Endodermal cell (in vitro differentiated cells): ENCODE measurements around the gene SIN3A. TPM values are rescaled to one million over a fixed set of nuclear protein-coding genes. Genes with fewer than 3 reads are reported as not detected.

Source experiments
- DNase-seq: peaks from one replicate; pipeline ENCODE4 v3.0.0-alpha.2; 2017
- H3K27ac ChIP-seq: 2 replicates; pipeline ENCODE4 v1.5.1; 2013; ENCODE audit warnings: mild to moderate bottlenecking, low read depth, low read length, moderate library complexity
- H3K27me3 ChIP-seq: 2 replicates; pipeline ENCODE4 v1.6.1; 2013; ENCODE audit warnings: mild to moderate bottlenecking, low read length, moderate library complexity; ENCODE audit not compliant: insufficient read depth, control insufficient read depth, poor library complexity, severe bottlenecking
- H3K36me3 ChIP-seq: 2 replicates; pipeline ENCODE4 v1.7.0; 2013; ENCODE audit warnings: mild to moderate bottlenecking, low read length, moderate library complexity; ENCODE audit not compliant: control insufficient read depth, insufficient read depth
- H3K4me1 ChIP-seq: one replicate; pipeline ENCODE4 v1.7.0; 2013; ENCODE audit warnings: low read length; ENCODE audit not compliant: control insufficient read depth, insufficient read depth
- H3K4me3 ChIP-seq: 2 replicates; pipeline ENCODE4 v1.5.1; 2013; ENCODE audit warnings: mild to moderate bottlenecking, low read length, moderate library complexity
- H3K9ac ChIP-seq: 2 replicates; pipeline ENCODE4 v1.6.1; 2013; ENCODE audit warnings: mild to moderate bottlenecking, low read length, moderate library complexity; ENCODE audit not compliant: poor library complexity, severe bottlenecking; ENCODE audit errors: extremely low read depth
- H3K9me3 ChIP-seq: 2 replicates; pipeline ENCODE4 v1.6.1; 2013; ENCODE audit warnings: mild to moderate bottlenecking, low read length, moderate library complexity; ENCODE audit not compliant: control insufficient read depth
- H3K27ac Mint-ChIP-seq: 2 replicates; pipeline ENCODE4 v1.8.0; 2020; ENCODE audit warnings: mixed read lengths
- H3K27me3 Mint-ChIP-seq: 2 replicates; pipeline ENCODE4 v1.8.0; 2021; ENCODE audit warnings: mild to moderate bottlenecking, mixed read lengths; ENCODE audit not compliant: insufficient read depth
- H3K36me3 Mint-ChIP-seq: 2 replicates; pipeline ENCODE4 v1.8.0; 2020; ENCODE audit warnings: low read depth, mixed read lengths
- H3K4me1 Mint-ChIP-seq: 2 replicates; pipeline ENCODE4 v1.8.0; 2020; ENCODE audit warnings: mixed read lengths
- H3K4me3 Mint-ChIP-seq: 2 replicates; pipeline ENCODE4 v1.8.0; 2020; ENCODE audit warnings: mild to moderate bottlenecking, moderate library complexity, mixed read lengths
- H3K9me3 Mint-ChIP-seq: 2 replicates; pipeline ENCODE4 v1.8.0; 2020; ENCODE audit warnings: mild to moderate bottlenecking, mixed read lengths
- WGBS, 2 experiments: methylation state at CpG; one replicate each; pipeline versions ENCODE4 v1.1.5 to v1.1.7; 2013; ENCODE audit warnings: missing lambda C conversion rate in 2 of 2, mixed read lengths in 1 of 2; ENCODE audit not compliant: insufficient coverage in 1 of 2, insufficient read length in 1 of 2; 5-methylcytosine and 5-hydroxymethylcytosine counted together
- total RNA-seq, 2 donors: library from RNA; stranded (reverse); fragmentation: NEBNext Ultra II Directional in 1 of 2; extraction: Animal tissue kit (Norgen Biotek cat#: 25700) in 1 of 2; gene quantifications; 2 replicates in 1 of 2; 3 replicates in 1 of 2; pipeline ENCODE4 v1.2.1, GENCODE V29; 2021
- TF ChIP-seq, protein P1 (sequence below): fragments of 200-600 bp; sonication (generic); conservative IDR thresholded peaks from 2 replicates; pipeline ENCODE4 v1.5.0; 2021; ENCODE audit warnings: antibody characterized with exemption, mild to moderate bottlenecking

SIN3A gene
- total RNA-seq, 2 donors from 2014 or later = 119 to 123 TPM

DNA sequence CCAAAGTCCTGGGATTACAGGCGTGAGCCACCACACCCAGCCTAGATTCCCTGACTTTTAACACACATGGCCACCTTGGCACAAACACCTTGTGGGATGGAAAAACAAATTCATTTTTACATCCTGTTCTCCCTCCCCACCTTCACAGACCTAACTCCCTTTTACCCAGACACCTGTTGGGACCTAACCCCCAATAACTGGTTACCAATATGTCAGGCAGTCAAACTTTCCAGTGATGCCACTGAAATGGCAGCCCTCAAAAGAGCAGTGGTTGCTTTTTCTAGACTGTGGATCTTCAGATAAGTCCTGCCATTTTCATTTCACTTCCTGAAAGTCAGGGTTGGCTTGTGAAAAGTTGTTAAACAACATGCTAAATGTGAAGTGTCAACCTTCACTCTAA lies 34.9 kb downstream of the SIN3A start:
- DNase-seq = no peak
- Histone ChIP-seq H3K9me3 (no peaks in the 10 kb centered on the region), H3K27ac (no peak overlapping the region), H3K9ac (no peak overlapping the region), H3K27me3 (no peaks in the 10 kb centered on the region), H3K4me1 (no peaks in the 10 kb centered on the region), H3K4me3 (no peak overlapping the region), H3K36me3 (peaks cover 71% of the 10 kb centered on the region)
- H3K36me3 Mint-ChIP-seq = peaks cover 72% of the 10 kb centered on the region
- TF ChIP-seq, protein P1, sequence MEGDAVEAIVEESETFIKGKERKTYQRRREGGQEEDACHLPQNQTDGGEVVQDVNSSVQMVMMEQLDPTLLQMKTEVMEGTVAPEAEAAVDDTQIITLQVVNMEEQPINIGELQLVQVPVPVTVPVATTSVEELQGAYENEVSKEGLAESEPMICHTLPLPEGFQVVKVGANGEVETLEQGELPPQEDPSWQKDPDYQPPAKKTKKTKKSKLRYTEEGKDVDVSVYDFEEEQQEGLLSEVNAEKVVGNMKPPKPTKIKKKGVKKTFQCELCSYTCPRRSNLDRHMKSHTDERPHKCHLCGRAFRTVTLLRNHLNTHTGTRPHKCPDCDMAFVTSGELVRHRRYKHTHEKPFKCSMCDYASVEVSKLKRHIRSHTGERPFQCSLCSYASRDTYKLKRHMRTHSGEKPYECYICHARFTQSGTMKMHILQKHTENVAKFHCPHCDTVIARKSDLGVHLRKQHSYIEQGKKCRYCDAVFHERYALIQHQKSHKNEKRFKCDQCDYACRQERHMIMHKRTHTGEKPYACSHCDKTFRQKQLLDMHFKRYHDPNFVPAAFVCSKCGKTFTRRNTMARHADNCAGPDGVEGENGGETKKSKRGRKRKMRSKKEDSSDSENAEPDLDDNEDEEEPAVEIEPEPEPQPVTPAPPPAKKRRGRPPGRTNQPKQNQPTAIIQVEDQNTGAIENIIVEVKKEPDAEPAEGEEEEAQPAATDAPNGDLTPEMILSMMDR = no peak
- no peaks in the 10 kb centered on the region for H3K4me1 Mint-ChIP-seq
- H3K9me3 Mint-ChIP-seq = no peaks in the 10 kb centered on the region
- H3K4me3 Mint-ChIP-seq = no peak overlapping the region
- H3K27ac Mint-ChIP-seq = no peak overlapping the region
- 97% methylated on average over 1 of the region's 1 CpG; no CpG with 5 or more reads in 1 of the 2 experiments for WGBS, 2 experiments
- H3K27me3 Mint-ChIP-seq = no peaks in the 10 kb centered on the region

DNA sequence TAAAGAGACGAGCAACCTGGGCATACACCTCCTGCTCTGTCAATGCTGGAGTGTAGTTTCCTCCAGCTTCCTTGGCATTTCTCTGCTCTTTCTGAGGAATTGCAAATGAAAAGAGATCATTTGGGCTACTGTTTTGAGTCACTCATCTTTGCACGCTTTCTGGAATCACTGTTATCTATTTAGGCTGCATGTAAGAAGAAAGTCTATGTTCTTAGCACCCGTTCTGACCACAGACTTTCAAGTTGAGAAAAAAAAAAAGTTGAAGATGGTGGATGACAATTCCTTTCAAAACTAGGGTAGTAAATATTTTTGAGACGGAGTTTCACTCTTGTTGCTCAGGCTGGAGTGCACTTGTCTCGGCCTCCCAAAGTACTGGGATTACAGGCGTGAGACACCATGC lies 41.3 kb downstream of the SIN3A start:
- H3K27me3 Mint-ChIP-seq = no peaks in the 10 kb centered on the region
- no peaks in the 10 kb centered on the region for H3K4me1 ChIP-seq
- H3K4me3 ChIP-seq = no peak overlapping the region
- H3K27ac Mint-ChIP-seq = no peak overlapping the region
- no peak for DNase-seq
- no peaks in the 10 kb centered on the region for H3K9me3 Mint-ChIP-seq
- H3K36me3 Mint-ChIP-seq = peaks cover 87% of the 10 kb centered on the region
- no peak overlapping the region for H3K27ac ChIP-seq
- H3K27me3 ChIP-seq = no peaks in the 10 kb centered on the region
- H3K9ac ChIP-seq = no peak overlapping the region
- H3K36me3 ChIP-seq = peaks cover 89% of the 10 kb centered on the region
- WGBS, 2 experiments = 96 to 97% methylated on average over 6 of the region's 6 CpGs
- H3K9me3 ChIP-seq = no peaks in the 10 kb centered on the region
- TF ChIP-seq, protein P1 = no peak
- H3K4me3 Mint-ChIP-seq = no peak overlapping the region
- H3K4me1 Mint-ChIP-seq = no peaks in the 10 kb centered on the region

DNA sequence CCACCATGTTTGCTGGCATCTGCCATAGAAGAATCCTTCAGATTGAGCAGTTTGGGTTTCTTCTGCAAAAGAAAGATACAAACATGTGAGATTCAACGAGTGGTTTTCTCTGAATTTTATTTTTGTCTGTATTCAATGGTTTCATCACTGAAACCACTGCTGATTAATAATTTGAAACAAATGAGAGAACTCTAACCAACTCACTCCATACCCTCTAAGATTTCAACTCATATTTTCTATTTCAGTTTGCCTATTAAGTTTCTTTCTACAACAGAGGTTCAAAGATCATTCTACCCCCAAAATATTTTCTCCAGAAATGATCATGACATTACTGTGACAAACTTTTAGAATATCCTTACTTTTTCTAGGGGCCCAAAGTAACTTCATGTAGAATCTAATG lies 44.4 kb downstream of the SIN3A start:
- WGBS, 2 experiments = 100% methylated on average over 1 of the region's 1 CpG
- peaks cover 99% of the 10 kb centered on the region for H3K36me3 ChIP-seq

More for the DNA sequence above, 44.4 kb downstream of the SIN3A start:
- no peak for DNase-seq
- Histone ChIP-seq H3K27me3 (no peaks in the 10 kb centered on the region), H3K27ac (no peak overlapping the region), H3K4me1 (no peaks in the 10 kb centered on the region), H3K4me3 (no peak overlapping the region), H3K9me3 (no peaks in the 10 kb centered on the region), H3K9ac (no peak overlapping the region)
- H3K4me1 Mint-ChIP-seq = no peaks in the 10 kb centered on the region
- TF ChIP-seq, protein P1 = no peak
- H3K9me3 Mint-ChIP-seq = no peaks in the 10 kb centered on the region
- no peaks in the 10 kb centered on the region for H3K27me3 Mint-ChIP-seq
- no peak overlapping the region for H3K4me3 Mint-ChIP-seq
- H3K36me3 Mint-ChIP-seq = peaks cover 88% of the 10 kb centered on the region
- H3K27ac Mint-ChIP-seq = no peak overlapping the region
